Measurements from ENCODE around the gene IGSF9B. TPM values are rescaled to one million over a fixed set of nuclear protein-coding genes. Genes with fewer than 3 reads are reported as not detected.

The IGSF9B gene
- total RNA-seq, 1 experiment from 2014 or later = 0.37 TPM

GRCh38 chr11:133984828-133985227 is 28.1 kb upstream of the IGSF9B start:
- DNase-seq (ENCODE audit: extremely low read depth, low read depth) = no peak

GRCh38 chr11:133983660-133984316 is 27.0 kb upstream of the IGSF9B start:
- DNase-seq (ENCODE audit: extremely low read depth, low read depth) = no peak

- DNase-seq (ENCODE audit: extremely low read depth, low read depth) = no peak
Measured at GRCh38 chr11:133982876-133983275, 26.1 kb upstream of the IGSF9B start.

GRCh38 chr11:133982151-133982550 is 25.4 kb upstream of the IGSF9B start:
- no peak for DNase-seq (ENCODE audit: extremely low read depth, low read depth)

- no peak for DNase-seq (ENCODE audit: extremely low read depth, low read depth)
Measured at GRCh38 chr11:133981156-133981555, 24.4 kb upstream of the IGSF9B start.

- no peak for DNase-seq (ENCODE audit: extremely low read depth, low read depth)
Measured at GRCh38 chr11:133980665-133981064, 23.9 kb upstream of the IGSF9B start.

- DNase-seq (ENCODE audit: extremely low read depth, low read depth) = no peak
Measured at GRCh38 chr11:133978794-133979193, 22.0 kb upstream of the IGSF9B start.

GRCh38 chr11:133977067-133977677 is 20.4 kb upstream of the IGSF9B start:
- DNase-seq (ENCODE audit: extremely low read depth, low read depth) = no peak

- DNase-seq (ENCODE audit: extremely low read depth, low read depth) = no peak
Measured at GRCh38 chr11:133975488-133975849, 18.7 kb upstream of the IGSF9B start.

- DNase-seq (ENCODE audit: extremely low read depth, low read depth) = no peak
Measured at GRCh38 chr11:133974836-133975487, 18.2 kb upstream of the IGSF9B start.

- no peak for DNase-seq (ENCODE audit: extremely low read depth, low read depth)
Measured at GRCh38 chr11:133971881-133972280, 15.1 kb upstream of the IGSF9B start.

- no peak for DNase-seq (ENCODE audit: extremely low read depth, low read depth)
Measured at GRCh38 chr11:133969112-133969511, 12.3 kb upstream of the IGSF9B start.

- DNase-seq (ENCODE audit: extremely low read depth, low read depth) = no peak
Measured at GRCh38 chr11:133968300-133968699, 11.5 kb upstream of the IGSF9B start.

- no peak for DNase-seq (ENCODE audit: extremely low read depth, low read depth)
Measured at GRCh38 chr11:133967599-133968238, 11.0 kb upstream of the IGSF9B start.

- peak; percentile 24 for DNase-seq (ENCODE audit: extremely low read depth, low read depth)
Measured at GRCh38 chr11:133966921-133967598, 10.3 kb upstream of the IGSF9B start.

GRCh38 chr11:133966172-133966651 is 9.4 kb upstream of the IGSF9B start:
- DNase-seq (ENCODE audit: extremely low read depth, low read depth) = no peak

- no peak for DNase-seq (ENCODE audit: extremely low read depth, low read depth)
Measured at GRCh38 chr11:133965031-133965601, 8.3 kb upstream of the IGSF9B start.

GRCh38 chr11:133964356-133964755 is 7.6 kb upstream of the IGSF9B start:
- no peak for DNase-seq (ENCODE audit: extremely low read depth, low read depth)

- no peak for DNase-seq (ENCODE audit: extremely low read depth, low read depth)
Measured at GRCh38 chr11:133961890-133962289, 5.1 kb upstream of the IGSF9B start.

- DNase-seq (ENCODE audit: extremely low read depth, low read depth) = no peak
Measured at GRCh38 chr11:133957900-133958299, 1.1 kb upstream of the IGSF9B start.
